OCI-LY3 (cell line): Measurements from ENCODE around the gene ZMAT5.

Source experiments
- CTCF ChIP-seq: fragments of 200-600, 300-600 bp; sonication (generic); IDR thresholded peaks from 2 replicates; pipeline ENCODE4 v1.5.1; 2014; ENCODE audit warnings: antibody characterized with exemption, low read length, low read depth
- EZH2phosphoT487 ChIP-seq: fragments of 200-600 bp; shearing (Covaris generic); IDR thresholded peaks from 2 replicates; pipeline ENCODE4 v1.6.1; 2018; ENCODE audit warnings: antibody characterized with exemption, mixed run types, low read depth

DNA sequence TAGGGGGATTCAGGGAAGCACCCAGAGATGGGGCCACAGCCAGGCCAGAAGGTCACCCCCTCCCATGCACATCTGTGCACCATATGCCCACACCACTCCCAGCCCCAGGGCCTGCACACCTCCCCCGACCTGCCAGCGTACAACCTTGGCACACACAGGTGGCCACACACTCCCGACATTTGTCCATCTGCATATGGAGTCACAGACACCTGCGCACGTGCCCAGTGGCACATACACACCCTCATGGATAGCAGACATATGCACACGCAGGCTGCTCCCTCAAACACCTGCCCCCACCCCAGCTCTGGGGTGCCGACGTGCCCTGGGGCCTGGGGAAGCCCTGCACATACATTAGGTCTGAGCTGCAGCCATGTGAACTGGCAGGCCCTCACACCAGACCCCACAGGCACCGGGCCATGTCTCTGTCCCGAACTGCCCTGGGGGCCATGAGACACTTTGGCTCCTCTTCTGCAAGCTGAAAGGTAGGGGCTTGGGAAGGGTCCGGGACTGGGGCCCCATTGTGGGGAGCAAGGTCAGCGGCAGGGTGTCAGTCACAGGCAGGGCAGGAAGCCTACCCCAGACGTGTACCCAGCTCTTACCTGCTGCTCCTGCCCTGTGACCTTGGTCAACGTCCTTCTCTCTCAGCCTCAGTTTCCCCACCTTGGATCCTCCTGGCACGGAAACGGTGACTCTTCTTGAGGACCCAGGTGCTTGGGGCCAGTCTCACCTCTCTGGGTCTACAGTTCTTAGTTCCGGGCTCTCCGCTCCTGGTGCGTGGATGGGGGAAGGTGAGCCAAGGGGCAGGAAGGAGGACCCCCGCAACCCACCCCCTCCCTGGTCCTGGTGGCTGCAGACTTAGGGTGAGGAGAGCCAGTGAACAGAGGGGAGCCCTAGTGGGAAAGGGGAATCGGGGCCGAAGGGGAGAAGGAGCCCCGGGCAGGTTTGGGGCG is 47.6 kb downstream of the ZMAT5 start:
- TF ChIP-seq CTCF (no peak), EZH2phosphoT487 (no peak)
